Natural killer cell treated with Interleukin-12 subunit alpha and Interleukin-12 subunit beta and Interleukin-15 and Interleukin-18, amount 100 ng/mL, for 72 hours (primary cell): ENCODE measurements around the gene HFE. TPM values are rescaled to one million over a fixed set of nuclear protein-coding genes. Genes with fewer than 3 reads are reported as not detected.
A peak's percentile ranks its signal among the peaks of the same experiment; 100 is the strongest.
"Not testable (repeated sequence)": the region's sequence is repeated elsewhere in the genome, so short reads cannot be mapped to it uniquely, and the experiment has no call there.

ENCODE experiments used
- ATAC-seq, 2 donors: fragments of 150-1000 bp; cut with Tn5 transposase in 1 of 2; sonication (Bioruptor Pico), chemical (Tn5 transposase) in 1 of 2; 2 replicates each; pipeline ENCODE4 v1.10.0; 2021
- DNase-seq: peaks from one replicate; pipeline ENCODE4 v3.0.0; 2022; ENCODE audit warnings: low spot score
- H3K27ac Mint-ChIP-seq, 2 donors: 1 replicate in 1 of 2; 2 replicates in 1 of 2; pipeline ENCODE4 v1.8.0; 2022; ENCODE audit warnings: mixed read lengths in 2 of 2, mild to moderate bottlenecking in 1 of 2, moderate library complexity in 1 of 2
- H3K27me3 Mint-ChIP-seq, 2 donors: 1 replicate in 1 of 2; 2 replicates in 1 of 2; pipeline ENCODE4 v1.8.0; 2022; ENCODE audit warnings: mixed read lengths in 2 of 2
- H3K36me3 Mint-ChIP-seq: one replicate; pipeline ENCODE4 v1.8.0; 2022; ENCODE audit warnings: mixed read lengths
- H3K4me1 Mint-ChIP-seq, 2 donors: 1 replicate in 1 of 2; 2 replicates in 1 of 2; pipeline ENCODE4 v1.8.0; 2022; ENCODE audit warnings: low read depth in 2 of 2, mixed read lengths in 2 of 2, mild to moderate bottlenecking in 1 of 2
- H3K4me3 Mint-ChIP-seq: one replicate; pipeline ENCODE4 v1.8.0; 2022; ENCODE audit warnings: mixed read lengths
- H3K9me3 Mint-ChIP-seq: 2 replicates; pipeline ENCODE4 v1.8.0; 2022; ENCODE audit warnings: mixed read lengths
- total RNA-seq, 2 donors: library from RNA; stranded (reverse); gene quantifications; one replicate each; pipeline ENCODE4 v1.2.3, GENCODE V29; 2022

Gene HFE, protein sequence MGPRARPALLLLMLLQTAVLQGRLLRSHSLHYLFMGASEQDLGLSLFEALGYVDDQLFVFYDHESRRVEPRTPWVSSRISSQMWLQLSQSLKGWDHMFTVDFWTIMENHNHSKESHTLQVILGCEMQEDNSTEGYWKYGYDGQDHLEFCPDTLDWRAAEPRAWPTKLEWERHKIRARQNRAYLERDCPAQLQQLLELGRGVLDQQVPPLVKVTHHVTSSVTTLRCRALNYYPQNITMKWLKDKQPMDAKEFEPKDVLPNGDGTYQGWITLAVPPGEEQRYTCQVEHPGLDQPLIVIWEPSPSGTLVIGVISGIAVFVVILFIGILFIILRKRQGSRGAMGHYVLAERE
- 1 to 10 TPM in 1 of 2 donors, under 1 TPM in 1; 0.62 to 1.5 TPM for total RNA-seq

DNA sequence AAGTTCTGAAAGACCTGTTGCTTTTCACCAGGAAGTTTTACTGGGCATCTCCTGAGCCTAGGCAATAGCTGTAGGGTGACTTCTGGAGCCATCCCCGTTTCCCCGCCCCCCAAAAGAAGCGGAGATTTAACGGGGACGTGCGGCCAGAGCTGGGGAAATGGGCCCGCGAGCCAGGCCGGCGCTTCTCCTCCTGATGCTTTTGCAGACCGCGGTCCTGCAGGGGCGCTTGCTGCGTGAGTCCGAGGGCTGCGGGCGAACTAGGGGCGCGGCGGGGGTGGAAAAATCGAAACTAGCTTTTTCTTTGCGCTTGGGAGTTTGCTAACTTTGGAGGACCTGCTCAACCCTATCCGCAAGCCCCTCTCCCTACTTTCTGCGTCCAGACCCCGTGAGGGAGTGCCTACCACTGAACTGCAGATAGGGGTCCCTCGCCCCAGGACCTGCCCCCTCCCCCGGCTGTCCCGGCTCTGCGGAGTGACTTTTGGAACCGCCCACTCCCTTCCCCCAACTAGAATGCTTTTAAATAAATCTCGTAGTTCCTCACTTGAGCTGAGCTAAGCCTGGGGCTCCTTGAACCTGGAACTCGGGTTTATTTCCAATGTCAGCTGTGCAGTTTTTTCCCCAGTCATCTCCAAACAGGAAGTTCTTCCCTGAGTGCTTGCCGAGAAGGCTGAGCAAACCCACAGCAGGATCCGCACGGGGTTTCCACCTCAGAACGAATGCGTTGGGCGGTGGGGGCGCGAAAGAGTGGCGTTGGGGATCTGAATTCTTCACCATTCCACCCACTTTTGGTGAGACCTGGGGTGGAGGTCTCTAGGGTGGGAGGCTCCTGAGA, at the start of gene HFE:
Gene HFE (plus strand): TSS at position 146 of the 832 bp plus-strand sequence. CDS start 12 bp downstream, at position 158.
- Mint-ChIP-seq H3K27me3 (peaks cover 0 to 5% of the 10 kb centered on the region in 2 donors), H3K36me3 (no peaks in the 10 kb centered on the region), H3K9me3 (no peaks in the 10 kb centered on the region)

DNA sequence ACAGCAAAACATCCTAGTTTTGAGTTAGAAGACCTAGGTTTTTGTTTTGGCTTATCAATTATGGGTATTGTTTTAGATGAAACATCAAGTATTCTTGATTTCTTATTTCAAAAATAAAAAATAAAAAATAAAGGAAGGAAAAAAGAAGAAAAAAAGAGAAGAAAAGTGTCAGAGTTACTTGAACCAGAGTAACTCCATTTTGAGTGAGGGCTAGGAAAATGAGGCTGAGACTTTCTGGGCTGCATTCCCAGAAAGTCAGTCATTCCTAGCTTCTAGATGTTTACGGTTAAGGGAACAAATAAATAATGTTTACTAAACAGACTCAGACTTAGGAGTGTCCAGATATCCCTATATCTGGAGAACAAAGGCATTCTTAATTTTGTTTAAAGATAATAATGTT, 45.3 kb upstream of the HFE start:
- Mint-ChIP-seq H3K36me3 (no peaks in the 10 kb centered on the region), H3K4me3 (no peak overlapping the region), H3K27me3 (no peaks in the 10 kb centered on the region), H3K4me1 (peaks cover 24 to 28% of the 10 kb centered on the region in 2 donors), H3K27ac (no peak overlapping the region), H3K9me3 (no peaks in the 10 kb centered on the region)
- DNase-seq (no peak), ATAC-seq (no peak)

More for the DNA sequence above, at the start of gene HFE:
- DNase-seq (no peak), ATAC-seq (peak; percentile 55 to 61)
- Mint-ChIP-seq H3K4me1 (peaks cover 3 to 15% of the 10 kb centered on the region in 2 donors), H3K4me3 (peak within 1 kb of the TSS; percentile 75), H3K27ac (no peak within 1 kb of the TSS)

DNA sequence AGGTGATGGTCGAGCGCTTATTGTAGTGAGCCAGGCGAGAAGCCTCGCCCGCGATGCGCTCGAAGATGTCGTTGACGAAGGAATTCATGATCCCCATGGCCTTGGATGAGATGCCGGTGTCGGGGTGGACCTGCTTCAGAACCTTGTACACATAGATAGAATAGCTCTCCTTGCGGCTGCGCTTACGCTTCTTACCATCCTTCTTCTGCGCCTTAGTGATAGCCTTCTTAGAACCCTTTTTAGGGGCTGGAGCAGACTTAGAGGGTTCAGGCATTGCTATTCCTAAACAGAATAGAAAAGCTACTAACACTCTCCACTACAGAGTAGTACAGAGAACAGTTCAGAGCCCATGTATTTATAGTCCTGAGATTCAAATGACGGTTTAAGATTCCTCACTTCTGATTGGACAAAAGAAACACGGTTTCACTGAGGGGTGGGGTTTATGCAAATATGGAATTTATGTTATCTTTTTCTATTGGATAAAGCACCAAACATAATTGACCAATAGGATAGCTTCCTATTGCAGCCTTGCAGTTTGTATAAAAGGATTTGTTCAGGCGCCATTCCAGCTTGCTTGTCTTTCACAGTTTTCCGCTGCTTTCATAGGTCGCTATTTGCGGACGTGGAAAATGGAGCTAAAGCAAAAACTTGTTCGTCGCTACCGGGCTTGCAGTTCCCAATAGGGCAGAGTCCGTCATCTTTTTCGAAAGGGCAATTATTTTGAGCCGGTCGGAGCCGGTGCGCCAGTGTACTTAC, 43.7 kb upstream of the HFE start:
- Mint-ChIP-seq H3K4me1 (peaks cover 24 to 28% of the 10 kb centered on the region in 2 donors), H3K36me3 (no peaks in the 10 kb centered on the region), H3K9me3 (no peaks in the 10 kb centered on the region), H3K27ac (peak overlapping the region; percentile 90 to 95), H3K4me3 (peak overlapping the region; percentile 93), H3K27me3 (no peaks in the 10 kb centered on the region)
- DNase-seq: peak; percentile 74
- ATAC-seq: peak; percentile 82 to 88

DNA sequence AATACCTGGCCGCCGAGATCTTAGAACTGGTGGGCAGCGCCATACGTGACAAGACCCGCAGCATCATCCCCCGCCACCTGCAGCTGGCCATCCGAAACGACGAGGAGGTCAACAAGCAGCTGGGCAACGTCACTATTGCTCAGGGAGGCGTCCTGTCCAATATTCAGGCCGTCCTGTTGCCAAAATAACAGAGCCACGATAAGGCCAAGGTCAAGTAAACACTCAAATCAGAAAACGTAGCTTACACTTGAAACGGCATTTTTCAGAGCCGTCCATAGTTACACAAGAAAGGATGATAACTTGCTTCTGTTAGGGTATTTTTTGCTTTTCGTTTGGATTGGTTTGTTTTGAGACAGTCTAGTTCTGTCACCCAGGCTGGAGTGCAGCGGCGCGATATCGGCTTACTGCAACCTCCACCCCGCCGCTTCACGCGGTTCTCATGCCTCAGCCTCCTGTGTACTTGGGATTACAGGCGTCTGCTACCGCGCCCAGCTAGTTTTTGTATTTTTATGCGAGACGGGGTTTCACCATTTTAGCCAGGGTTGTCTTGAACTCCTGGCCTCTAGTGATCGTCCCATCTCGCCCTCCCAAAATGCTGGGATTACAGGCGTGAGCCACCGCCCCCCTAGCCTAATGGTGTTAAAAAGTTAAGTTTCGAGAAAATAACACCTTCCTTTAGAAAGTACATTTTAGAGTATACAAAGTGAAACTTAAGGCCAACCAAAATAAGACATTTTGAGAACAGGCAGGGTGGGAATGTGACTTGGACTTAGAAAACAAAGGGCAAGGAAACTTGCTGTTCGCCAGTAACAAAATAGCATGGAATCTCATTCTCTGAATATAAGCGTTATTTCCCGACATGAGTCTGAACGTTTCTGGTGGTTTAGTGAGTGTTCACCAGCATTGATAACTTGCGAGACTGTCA, 42.8 kb upstream of the HFE start:
- no peaks in the 10 kb centered on the region for H3K9me3 Mint-ChIP-seq

DNA sequence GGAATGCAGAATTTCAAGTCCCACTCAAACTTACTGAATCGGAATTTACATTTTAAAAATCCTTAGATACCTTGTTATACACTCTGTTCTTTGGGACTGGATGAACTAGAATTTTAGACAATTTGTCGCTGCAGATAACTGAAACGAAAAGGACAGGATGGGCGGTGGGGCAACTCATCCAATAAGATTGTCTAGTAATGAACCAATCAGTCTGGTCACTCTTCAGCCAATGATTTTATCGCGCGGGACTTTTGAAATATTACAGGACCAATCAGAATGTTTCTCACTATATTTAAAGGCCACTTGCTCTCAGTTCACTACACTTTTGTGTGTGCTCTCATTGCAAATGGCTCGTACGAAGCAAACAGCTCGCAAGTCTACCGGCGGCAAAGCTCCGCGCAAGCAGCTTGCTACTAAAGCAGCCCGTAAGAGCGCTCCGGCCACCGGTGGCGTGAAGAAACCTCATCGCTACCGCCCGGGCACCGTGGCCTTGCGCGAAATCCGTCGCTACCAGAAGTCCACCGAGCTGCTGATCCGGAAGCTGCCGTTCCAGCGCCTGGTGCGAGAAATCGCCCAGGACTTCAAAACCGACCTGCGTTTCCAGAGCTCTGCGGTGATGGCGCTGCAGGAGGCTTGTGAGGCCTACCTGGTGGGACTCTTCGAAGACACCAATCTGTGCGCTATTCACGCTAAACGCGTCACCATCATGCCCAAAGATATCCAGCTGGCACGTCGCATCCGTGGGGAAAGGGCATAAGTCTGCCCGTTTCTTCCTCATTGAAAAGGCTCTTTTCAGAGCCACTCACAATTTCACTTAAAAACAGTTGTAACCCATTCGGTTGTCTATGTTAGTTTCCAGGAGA, 41.9 kb upstream of the HFE start:
- Mint-ChIP-seq H3K27ac (peak overlapping the region; percentile 90 to 95), H3K4me3 (peak overlapping the region; percentile 93), H3K9me3 (no peaks in the 10 kb centered on the region), H3K27me3 (no peaks in the 10 kb centered on the region), H3K36me3 (no peaks in the 10 kb centered on the region), H3K4me1 (peaks cover 24 to 28% of the 10 kb centered on the region in 2 donors)
- peak; percentile 71 to 76 for ATAC-seq
- peak; percentile 87 for DNase-seq

More for the DNA sequence above, 42.8 kb upstream of the HFE start:
- Mint-ChIP-seq H3K36me3 (no peaks in the 10 kb centered on the region), H3K27me3 (no peaks in the 10 kb centered on the region), H3K4me1 (peaks cover 24 to 28% of the 10 kb centered on the region in 2 donors), H3K27ac (peak overlapping the region; percentile 90 to 95), H3K4me3 (peak overlapping the region; percentile 93)
- DNase-seq: no peak
- ATAC-seq: peak in 1 of 2 donors; percentile 1

DNA sequence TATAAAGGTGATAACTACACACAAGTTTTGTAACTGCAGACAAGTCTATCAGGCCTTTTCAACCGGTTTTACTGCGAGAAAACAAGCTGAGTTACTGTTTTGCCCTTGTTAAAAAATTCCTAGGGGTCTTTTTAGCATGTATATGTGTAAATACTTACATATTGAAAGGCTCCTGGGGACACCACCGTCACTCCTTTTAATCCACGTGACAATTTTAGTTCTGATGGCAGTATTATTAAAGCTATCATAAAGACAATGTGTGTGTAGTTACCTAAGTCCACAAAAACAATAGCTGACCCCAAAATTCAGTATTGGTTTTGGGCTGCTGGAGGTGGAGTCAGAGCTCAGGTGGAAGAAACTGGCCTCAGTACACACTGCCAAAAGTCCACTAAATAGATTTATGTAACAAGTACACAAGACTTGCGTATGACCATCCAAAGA, 41.3 kb upstream of the HFE start:
- no peak for ATAC-seq
- H3K27ac Mint-ChIP-seq: peak overlapping the region; percentile 90 to 95
- no peak for DNase-seq
- H3K4me1 Mint-ChIP-seq: peaks cover 24 to 28% of the 10 kb centered on the region in 2 donors
- no peaks in the 10 kb centered on the region for H3K9me3 Mint-ChIP-seq
- peak overlapping the region; percentile 93 for H3K4me3 Mint-ChIP-seq
- H3K27me3 Mint-ChIP-seq: no peaks in the 10 kb centered on the region
- H3K36me3 Mint-ChIP-seq: no peaks in the 10 kb centered on the region

DNA sequence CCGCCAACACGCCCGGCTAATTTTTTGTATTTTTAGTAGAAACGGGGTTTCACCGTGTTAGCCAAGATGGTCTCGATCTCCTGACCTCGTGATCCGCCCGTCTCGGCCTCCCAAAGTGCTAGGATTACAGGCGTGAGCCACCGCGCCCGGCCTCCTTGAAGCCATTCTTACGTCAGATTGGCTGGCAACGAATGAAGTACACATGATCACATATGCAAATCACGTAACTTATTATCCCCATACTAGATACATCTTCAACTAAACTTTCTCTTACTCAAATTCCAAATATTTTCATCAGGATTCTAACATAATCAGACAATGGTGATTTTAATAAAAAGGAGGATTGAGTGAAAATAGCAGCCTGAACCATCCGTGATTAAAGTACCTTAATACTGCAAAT, 39.9 kb upstream of the HFE start:
- not testable (repeated sequence) for H3K4me3 Mint-ChIP-seq, H3K27ac Mint-ChIP-seq

DNA sequence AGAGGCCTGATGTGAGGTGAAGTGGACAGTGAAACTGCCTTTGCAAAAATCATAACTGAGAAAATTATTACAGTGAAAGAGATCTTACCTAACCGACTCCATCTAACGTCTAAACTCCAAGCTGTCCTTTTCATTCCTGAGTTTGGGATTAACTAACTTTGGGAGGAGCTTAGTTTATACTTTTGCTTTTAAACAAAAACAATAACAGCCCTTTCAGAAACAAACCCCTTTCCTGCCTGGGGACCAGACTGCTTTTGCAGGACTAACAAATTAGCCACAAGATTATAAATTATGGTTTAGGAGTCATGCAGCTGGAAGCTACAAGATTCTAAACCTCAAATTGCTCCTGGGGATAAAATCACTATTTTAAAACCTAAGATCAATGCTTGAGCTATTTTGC, 38.6 kb upstream of the HFE start:
- Mint-ChIP-seq H3K9me3 (no peaks in the 10 kb centered on the region), H3K36me3 (no peaks in the 10 kb centered on the region), H3K27ac (no peak overlapping the region), H3K27me3 (no peaks in the 10 kb centered on the region), H3K4me3 (no peak overlapping the region), H3K4me1 (peaks cover 18 to 21% of the 10 kb centered on the region in 2 donors)
- no peak for DNase-seq
- ATAC-seq: no peak

More for the DNA sequence above, 39.9 kb upstream of the HFE start:
- not testable (repeated sequence) for ATAC-seq, H3K27me3 Mint-ChIP-seq, H3K36me3 Mint-ChIP-seq, H3K9me3 Mint-ChIP-seq, DNase-seq
- peaks cover 24 to 28% of the 10 kb centered on the region in 2 donors for H3K4me1 Mint-ChIP-seq

DNA sequence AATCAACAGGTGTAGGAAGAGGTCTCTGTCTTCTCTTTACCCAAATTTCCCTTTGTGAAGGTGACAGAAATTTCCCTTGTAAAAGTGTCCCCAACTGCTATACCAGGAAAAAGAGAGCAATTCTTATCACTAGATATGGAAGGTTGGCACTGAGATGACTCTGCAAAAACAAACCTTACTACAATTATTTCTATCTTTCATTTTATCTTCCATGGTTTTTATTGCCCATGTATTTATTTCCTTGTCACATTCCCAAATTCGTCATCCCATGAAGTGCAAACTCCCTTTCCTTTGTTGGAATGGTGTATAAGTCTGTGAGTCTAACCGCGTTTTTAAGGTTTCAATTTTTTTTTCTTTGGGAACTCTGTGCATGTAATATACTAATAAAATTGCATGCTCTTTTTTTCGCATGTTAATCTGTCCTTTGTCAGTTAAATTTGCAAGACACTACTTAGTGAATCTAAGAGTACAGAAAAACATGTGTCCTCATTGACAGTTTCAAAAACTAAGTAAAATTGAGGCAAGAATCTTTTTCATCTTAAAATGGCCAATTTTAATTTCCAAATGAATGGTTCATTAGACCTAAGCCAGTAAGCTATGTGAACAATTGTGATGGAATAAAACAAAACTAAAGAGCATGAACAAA, 35.4 kb upstream of the HFE start:
- no peaks in the 10 kb centered on the region for H3K9me3 Mint-ChIP-seq
- ATAC-seq: no peak
- no peak overlapping the region for H3K27ac Mint-ChIP-seq
- H3K4me3 Mint-ChIP-seq: no peak overlapping the region
- peaks cover 25 to 26% of the 10 kb centered on the region in 2 donors for H3K4me1 Mint-ChIP-seq
- H3K36me3 Mint-ChIP-seq: no peaks in the 10 kb centered on the region
- no peak for DNase-seq
- no peaks in the 10 kb centered on the region for H3K27me3 Mint-ChIP-seq

DNA sequence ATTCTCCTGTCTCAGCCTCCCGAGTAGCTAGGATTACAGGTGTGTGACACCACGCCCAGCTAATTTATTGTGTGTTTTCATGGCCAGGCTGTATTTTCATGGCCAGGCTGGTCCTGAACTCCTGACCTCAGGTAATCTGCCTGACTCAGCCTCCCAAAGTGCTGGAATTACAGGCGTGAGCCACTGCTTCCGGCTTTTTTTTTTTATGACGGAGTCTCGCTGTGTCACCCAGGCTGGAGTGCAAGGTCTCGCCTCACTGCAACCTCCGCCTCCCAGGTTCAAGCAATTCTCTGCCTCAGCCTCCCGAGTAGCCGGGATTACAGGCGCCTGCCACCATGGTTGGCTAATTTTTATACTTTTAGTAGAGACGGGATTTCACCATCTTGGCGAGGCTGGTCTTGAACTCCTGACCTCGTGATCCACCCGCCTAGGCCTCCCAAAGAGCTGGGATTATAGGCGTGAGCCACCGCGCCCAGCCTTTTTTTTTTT, 34.4 kb upstream of the HFE start:
- ATAC-seq, H3K4me3 Mint-ChIP-seq, H3K36me3 Mint-ChIP-seq, DNase-seq, H3K9me3 Mint-ChIP-seq, H3K27me3 Mint-ChIP-seq: not testable (repeated sequence)
- peak overlapping the region; percentile 96 to 98 for H3K27ac Mint-ChIP-seq
- H3K4me1 Mint-ChIP-seq: peaks cover 25 to 26% of the 10 kb centered on the region in 2 donors

DNA sequence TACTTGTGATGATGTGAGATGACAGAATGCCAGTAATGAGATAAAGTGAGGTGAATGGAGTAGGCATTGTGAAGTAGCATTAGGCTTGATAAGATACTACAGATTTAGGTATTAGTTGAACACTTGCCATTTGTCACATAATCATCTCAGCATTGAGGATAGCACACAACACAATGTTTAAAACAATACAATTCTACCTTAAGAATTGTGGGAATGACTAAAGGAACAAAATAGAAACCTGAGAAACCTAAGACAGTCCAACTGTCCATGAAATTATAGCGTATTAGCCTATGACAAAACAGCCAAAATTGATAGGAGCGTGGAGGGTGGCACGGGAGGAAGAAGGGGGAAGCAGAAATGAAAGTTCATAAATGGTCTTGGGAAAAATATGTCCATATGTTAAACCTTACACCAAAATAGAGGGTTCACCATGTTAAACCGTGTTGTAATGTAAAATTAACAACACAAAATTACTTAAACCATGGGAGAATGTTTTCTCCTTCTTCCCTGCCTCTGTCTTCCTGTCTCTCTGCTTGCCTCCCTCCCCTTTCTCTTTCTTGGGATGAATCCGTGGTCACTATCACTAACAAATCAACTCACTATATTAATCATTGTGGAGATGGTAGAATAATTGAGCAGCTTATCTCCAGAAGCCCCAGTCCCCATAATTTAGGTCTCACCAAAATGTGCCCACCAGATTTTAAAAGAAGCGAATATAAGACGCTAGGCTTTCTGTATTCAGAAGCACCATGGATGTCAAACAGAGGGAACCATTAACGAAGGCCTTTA, 33.0 kb upstream of the HFE start:
- no peak for ATAC-seq
- Mint-ChIP-seq H3K4me1 (peaks cover 25 to 26% of the 10 kb centered on the region in 2 donors), H3K36me3 (no peaks in the 10 kb centered on the region), H3K27ac (peak overlapping the region; percentile 96 to 98), H3K27me3 (no peaks in the 10 kb centered on the region), H3K4me3 (peak overlapping the region; percentile 92), H3K9me3 (no peaks in the 10 kb centered on the region)
- no peak for DNase-seq
